Measurements from ENCODE around the gene ABHD17A.
"Not testable (repeated sequence)": the region's sequence is repeated elsewhere in the genome, so short reads cannot be mapped to it uniquely, and the experiment has no call there.

ABHD17A gene

GRCh38 chr19:1876496-1877279 lies 8.6 kb downstream of the ABHD17A start:
- intact Hi-C loops (cut with DNase I; ENCODE audit: low total_unique reads); H3K27me3 ChIP-seq; H3K9me3 ChIP-seq; DNase-seq: not testable (repeated sequence)
- Histone ChIP-seq H3K27ac (peak overlapping the region; percentile 94 to 96), H3K4me3 (peak overlapping the region; percentile 93 to 94), H3K4me1 (peaks cover 0 to 57% (median 38%) of the 10 kb centered on the region in 4 donors), H3K36me3 (peaks cover 0 to 23% (median 0%) of the 10 kb centered on the region in 3 donors)

- H3K36me3 ChIP-seq = peaks cover 0 to 28% (median 3%) of the 10 kb centered on the region in 3 donors
- H3K27ac ChIP-seq = peak overlapping the region; percentile 94 to 96
- H3K27me3 ChIP-seq = no peaks in the 10 kb centered on the region
- peak overlapping the region; percentile 93 to 94 for H3K4me3 ChIP-seq
- peak in 1 of 2 experiments; percentile 19 for TF ChIP-seq CTCF (IDR thresholded peaks at IDR 0.05)
- DNase-seq = peak; percentile 94 to 95
- H3K9me3 ChIP-seq = no peaks in the 10 kb centered on the region
- intact Hi-C loops (cut with DNase I; ENCODE audit: low total_unique reads) = no loop called here
- H3K4me1 ChIP-seq = peaks cover 0 to 59% (median 35%) of the 10 kb centered on the region in 4 donors
These were observed 9.4 kb downstream of the ABHD17A start for GRCh38 chr19:1875646-1876495.

GRCh38 chr19:1875265-1875645 lies 10.0 kb downstream of the ABHD17A start:
- H3K36me3 ChIP-seq = peaks cover 0 to 27% (median 4%) of the 10 kb centered on the region in 3 donors
- DNase-seq; H3K9me3 ChIP-seq; intact Hi-C loops (cut with DNase I; ENCODE audit: low total_unique reads); H3K27me3 ChIP-seq: not testable (repeated sequence)
- H3K4me1 ChIP-seq = peaks cover 0 to 55% (median 32%) of the 10 kb centered on the region in 4 donors
- H3K4me3 ChIP-seq = peak overlapping the region; percentile 93 to 94
- peak overlapping the region; percentile 94 to 96 for H3K27ac ChIP-seq

- H3K4me1 ChIP-seq = peaks cover 0 to 51% (median 32%) of the 10 kb centered on the region in 4 donors
- intact Hi-C loops (cut with DNase I; ENCODE audit: low total_unique reads) = no loop called here
- H3K4me3 ChIP-seq = peak overlapping the region; percentile 93 to 94
- DNase-seq = no peak
- TF ChIP-seq CTCF (IDR thresholded peaks at IDR 0.05) = no peak
- peak overlapping the region; percentile 94 to 96 for H3K27ac ChIP-seq
- no peaks in the 10 kb centered on the region for H3K27me3 ChIP-seq
- no peaks in the 10 kb centered on the region for H3K9me3 ChIP-seq
- H3K36me3 ChIP-seq = peaks cover 0 to 22% (median 4%) of the 10 kb centered on the region in 3 donors
These were observed 10.6 kb downstream of the ABHD17A start for GRCh38 chr19:1874554-1875185.

GRCh38 chr19:1873524-1874473 lies 11.5 kb downstream of the ABHD17A start:
- Histone ChIP-seq H3K36me3 (peaks cover 0 to 19% (median 4%) of the 10 kb centered on the region in 3 donors), H3K27ac (peak overlapping the region; percentile 5 to 60), H3K9me3 (no peaks in the 10 kb centered on the region), H3K27me3 (no peaks in the 10 kb centered on the region), H3K4me1 (peaks cover 0 to 51% (median 32%) of the 10 kb centered on the region in 4 donors), H3K4me3 (peak overlapping the region in 1 of 2 donors; percentile 94)
- DNase-seq = peak in 1 of 2 donors; percentile 68
- intact Hi-C loops (cut with DNase I; ENCODE audit: low total_unique reads) = no loop called here
- no peak for TF ChIP-seq CTCF (IDR thresholded peaks at IDR 0.05)

Data from tibial artery (tissue), 4 donors.